ENCODE measurements around the gene GNA12.

DNA sequence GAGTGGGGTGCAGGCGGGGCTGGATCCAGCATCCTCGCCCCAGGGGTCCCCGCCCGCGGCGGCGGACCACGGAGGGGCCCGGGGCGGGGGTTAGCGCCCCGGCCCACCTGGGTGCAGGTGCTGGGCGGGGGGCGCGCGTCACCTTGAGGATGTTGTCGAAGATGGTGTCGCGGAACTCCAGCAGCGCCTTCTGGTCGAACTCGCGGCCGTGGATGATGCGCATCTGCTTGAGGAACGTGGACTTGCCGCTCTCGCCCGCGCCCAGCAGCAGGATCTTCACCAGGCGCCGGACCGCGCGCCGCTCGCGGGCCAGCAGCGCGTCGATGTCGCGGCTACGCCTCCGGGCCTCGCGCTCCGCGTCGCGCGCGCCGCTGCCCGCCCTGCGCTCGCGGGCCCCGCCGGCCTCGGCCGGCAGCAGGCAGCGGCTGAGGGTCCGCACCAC, 376 bp downstream of the GNA12 start:
- TF ChIP-seq POLR2AphosphoS5 (IDR thresholded peaks at IDR 0.05; ENCODE audit: low read depth, low read length) (no peak), SIN3A (IDR thresholded peaks at IDR 0.05; ENCODE audit: borderline replicate concordance, insufficient read depth, low read length) (no peak), TAF1 (IDR thresholded peaks at IDR 0.05; ENCODE audit: borderline replicate concordance, insufficient read depth, low read length) (no peak)
- TF ChIP-seq, protein P1, sequence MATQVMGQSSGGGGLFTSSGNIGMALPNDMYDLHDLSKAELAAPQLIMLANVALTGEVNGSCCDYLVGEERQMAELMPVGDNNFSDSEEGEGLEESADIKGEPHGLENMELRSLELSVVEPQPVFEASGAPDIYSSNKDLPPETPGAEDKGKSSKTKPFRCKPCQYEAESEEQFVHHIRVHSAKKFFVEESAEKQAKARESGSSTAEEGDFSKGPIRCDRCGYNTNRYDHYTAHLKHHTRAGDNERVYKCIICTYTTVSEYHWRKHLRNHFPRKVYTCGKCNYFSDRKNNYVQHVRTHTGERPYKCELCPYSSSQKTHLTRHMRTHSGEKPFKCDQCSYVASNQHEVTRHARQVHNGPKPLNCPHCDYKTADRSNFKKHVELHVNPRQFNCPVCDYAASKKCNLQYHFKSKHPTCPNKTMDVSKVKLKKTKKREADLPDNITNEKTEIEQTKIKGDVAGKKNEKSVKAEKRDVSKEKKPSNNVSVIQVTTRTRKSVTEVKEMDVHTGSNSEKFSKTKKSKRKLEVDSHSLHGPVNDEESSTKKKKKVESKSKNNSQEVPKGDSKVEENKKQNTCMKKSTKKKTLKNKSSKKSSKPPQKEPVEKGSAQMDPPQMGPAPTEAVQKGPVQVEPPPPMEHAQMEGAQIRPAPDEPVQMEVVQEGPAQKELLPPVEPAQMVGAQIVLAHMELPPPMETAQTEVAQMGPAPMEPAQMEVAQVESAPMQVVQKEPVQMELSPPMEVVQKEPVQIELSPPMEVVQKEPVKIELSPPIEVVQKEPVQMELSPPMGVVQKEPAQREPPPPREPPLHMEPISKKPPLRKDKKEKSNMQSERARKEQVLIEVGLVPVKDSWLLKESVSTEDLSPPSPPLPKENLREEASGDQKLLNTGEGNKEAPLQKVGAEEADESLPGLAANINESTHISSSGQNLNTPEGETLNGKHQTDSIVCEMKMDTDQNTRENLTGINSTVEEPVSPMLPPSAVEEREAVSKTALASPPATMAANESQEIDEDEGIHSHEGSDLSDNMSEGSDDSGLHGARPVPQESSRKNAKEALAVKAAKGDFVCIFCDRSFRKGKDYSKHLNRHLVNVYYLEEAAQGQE (IDR thresholded peaks at IDR 0.05; ENCODE audit: insufficient read depth in 1 of 2, low read depth in 2 of 2, low read length in 2 of 2), result no peak

Data from PFSK-1 (cell line).